Measurements from ENCODE around the gene ZNF341.

Gene ZNF341

DNA sequence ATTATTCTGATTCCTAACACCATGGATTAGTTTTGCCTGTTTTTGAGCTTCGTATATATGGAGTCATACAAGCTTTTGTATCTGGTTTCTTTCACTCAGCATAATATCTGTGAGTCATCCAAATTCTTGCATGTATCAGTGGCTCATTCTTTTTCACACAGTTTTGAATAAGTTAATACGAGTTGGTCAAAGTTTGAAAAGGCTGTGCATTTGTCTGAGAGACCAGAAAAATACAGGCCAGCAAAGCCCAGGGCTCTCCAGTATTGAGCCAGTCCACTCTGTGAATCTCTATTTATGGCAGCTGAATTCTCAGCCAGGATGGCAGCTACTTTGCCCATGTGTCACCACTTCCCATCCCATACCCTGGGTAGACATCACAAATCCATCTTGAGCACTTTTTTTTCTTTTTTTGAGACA, 72.1 kb downstream of the ZNF341 start:
- DNase-seq: no peak

DNA sequence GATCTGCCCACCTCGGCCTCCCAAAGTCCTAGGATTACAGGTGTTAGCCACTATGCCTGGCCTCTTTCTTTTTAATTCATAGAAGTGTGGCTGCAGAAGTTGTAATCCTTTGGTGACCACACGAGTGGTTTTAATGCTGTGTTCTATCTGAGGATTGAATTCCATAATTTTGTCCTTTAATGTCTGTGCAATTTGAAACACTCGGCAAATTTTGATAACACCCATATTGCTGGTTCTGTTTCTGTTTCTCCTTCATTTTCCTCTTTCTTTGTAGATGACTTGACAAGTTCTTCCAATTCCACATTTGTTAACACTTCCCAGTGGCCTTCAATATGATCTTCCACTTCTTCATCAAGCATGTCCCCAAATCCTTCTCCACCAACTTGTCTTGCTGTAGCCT, 76.6 kb downstream of the ZNF341 start:
- DNase-seq: no peak

DNA sequence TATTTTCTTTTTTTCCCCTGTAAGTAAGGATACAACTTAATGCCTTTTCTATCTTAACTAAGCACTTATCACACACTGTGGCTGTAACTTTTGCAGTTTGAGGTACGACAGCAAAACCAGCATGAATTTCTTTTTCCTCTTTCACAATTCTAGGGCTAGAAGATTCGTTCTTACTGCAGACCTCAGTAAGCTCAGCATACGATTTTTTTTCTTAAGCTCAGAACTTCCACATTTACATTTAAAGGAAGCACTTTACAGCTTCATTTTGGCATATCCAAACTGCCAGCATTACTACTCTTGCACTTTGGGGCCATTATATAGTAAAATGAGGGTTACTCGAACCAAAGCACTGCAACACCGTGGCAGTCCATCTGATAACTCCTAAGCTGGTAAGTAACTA, 78.5 kb downstream of the ZNF341 start:
- DNase-seq: no peak

GRCh38 chr20:33810885-33811775, 79.3 kb downstream of the ZNF341 start, which contains the start of gene CHMP4B:
Gene CHMP4B (plus strand): TSS chr20:33811348. CDS start chr20:33811469, 121 bp downstream.
- DNase-seq: peak; percentile 98 to 99

DNA sequence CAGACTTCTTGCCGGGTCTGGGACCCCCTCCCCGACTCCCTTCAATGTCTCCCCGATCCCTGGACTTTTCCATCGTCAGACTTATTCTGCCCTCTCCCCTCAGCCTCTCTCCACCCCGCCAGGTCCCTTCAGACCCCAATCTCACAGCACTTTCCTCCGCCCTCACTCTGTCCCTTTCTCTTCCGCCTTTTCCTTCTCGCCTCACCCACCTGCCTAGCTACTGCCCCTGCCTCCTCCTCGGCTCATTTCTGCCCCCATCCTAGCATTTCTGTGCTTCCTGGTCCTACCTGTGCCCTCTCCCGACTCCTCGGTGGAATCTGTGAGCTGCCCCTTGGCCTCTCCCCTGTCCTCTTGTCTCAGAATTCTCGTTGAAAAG, 80.0 kb downstream of the ZNF341 start:
- no peak for DNase-seq

DNA sequence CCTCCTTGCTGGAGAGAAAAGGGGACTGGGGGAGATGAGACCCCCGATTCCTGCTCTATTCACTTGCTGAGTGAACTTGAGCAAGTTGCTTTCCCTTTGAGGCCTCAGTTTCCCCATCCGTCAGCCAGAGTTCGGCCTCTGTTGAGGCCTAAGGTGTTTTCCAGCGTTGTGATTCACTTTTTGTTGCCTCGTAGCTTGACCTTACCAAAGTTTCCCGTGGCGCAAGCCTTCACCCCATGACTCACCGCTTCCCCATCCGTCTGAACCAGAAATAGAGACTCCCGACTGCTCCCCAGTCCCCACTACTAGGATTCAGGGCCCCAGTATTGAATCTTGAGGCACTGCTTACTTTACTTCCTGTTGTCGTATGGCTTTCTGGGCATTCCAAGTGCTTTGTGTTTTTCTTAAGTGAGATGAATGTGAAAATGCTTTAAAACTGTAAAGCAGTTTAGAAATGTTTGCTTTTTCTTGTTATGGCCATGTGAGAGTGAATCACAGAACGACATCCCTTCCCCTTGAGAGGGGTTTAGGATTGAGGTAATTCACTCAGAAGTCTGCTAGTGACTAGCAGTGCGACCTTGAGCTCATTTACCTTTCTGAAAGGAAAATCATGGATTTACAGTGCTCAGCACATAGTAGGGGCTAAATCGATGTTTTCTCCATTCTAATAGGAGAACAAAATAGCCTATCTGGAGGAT, 80.5 kb downstream of the ZNF341 start:
- no peak for DNase-seq

GRCh38 chr20:33812908-33813462, 81.2 kb downstream of the ZNF341 start:
- DNase-seq: no peak

GRCh38 chr20:33814238-33814712, 82.5 kb downstream of the ZNF341 start:
- no peak for DNase-seq

DNA sequence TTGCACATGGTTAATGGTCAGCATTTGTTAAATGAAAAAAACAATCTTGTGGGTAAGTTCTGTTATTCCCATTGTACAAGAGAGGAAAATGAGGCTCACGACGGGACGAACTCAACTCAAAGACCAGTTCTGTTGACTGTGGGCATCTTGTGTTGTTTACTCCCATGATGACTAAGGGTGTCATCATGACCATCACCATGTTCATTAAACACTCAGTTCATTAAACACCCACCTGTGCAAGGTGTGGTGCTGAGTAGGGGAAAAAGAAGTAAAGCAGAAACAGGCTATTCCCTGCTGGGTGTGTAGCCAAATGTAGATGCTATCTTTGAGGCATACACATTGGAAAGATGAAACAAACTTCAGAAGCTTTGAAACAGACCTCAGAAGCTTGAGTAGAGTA, 83.9 kb downstream of the ZNF341 start:
- no peak for DNase-seq

DNA sequence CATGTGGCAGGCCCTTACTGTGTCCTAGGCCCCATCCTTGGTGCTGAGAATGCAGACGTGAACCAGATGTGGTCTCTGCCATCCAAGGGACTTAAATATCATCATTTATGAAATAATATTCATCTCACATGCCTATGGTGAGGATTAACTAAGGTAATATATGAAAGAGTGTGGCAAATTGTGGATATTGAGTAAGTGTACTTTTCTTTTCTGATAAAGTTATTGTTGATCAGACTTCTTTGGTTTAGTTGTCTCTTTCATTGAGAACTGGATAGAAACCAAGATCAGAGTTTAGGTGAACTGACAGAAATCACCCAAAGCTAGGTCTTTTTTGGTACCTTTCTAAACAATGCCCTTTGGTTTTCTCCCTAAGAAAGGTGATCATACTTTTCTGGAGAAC, 84.4 kb downstream of the ZNF341 start:
- DNase-seq: no peak

- DNase-seq: no peak
Measured at GRCh38 chr20:33817411-33817810, 85.6 kb downstream of the ZNF341 start.

DNA sequence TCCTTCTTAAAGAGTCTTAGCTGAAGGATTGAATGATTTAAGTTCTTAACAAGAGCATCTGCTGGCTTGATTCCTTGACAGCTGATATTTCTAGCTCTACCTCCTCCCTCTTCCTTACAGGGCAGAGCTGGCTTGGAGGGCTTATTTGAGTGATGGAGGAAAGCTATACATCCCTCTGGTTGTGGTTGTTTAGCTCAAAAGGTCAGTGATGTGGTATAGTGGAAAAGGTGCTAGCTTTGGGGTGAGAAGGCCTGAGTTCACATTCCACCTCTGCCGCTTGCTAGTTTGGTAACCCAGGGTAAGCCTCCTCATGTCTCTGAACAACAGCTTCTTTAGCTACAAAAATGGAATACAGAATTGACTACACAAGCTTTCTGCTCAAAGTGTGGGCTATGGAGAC, 87.7 kb downstream of the ZNF341 start:
- DNase-seq: no peak

- DNase-seq: no peak
Measured at GRCh38 chr20:33820362-33820761, 88.6 kb downstream of the ZNF341 start.

DNA sequence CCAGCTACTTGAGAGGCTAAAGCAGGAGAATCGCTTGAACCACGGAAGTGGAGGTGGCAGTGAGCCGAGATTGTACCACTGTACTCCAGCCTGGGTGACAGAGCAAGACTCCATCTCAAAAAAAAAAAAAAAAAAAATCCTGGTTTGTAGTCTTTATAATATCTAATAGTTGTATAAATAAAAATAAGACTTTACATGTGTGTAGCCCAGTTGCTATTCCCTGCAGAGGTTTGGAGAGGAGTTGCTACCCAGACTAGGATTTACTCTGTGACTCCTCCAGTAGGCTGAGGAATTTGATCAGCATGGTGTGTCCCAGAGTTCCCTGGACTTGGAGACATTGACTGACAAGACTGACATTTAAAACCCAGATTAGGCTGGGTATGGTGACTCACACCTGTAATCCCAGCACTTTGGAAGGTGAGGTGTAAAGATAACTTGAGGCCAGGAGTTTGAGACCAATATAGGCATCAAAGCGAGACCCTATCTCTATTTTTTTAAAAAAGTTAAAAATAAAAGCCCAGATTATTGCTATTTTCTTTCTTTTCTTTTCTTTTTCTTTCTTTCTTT, 89.6 kb downstream of the ZNF341 start:
- DNase-seq: no peak

DNA sequence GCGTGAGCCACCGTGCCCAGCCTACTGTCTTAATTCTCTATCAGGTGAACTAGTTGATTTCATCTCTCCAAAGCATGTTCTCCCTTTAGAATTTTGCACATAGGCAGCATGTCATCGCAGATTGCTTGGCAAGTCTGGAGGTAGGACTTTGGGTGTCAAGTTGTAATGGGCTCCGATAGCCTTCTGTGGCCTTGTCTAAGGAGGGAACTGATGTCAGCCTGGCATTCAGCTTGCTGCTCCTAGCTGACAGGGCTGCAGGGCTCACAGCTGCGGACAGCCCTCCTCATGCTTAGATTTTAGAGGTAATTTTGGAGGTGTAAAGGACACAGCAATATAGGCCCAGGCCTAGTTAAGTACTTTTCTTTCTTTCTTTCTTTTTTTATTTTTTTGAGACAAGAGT, 90.6 kb downstream of the ZNF341 start:
- DNase-seq: no peak

GRCh38 chr20:33822991-33823390, 91.2 kb downstream of the ZNF341 start:
- DNase-seq: no peak

GRCh38 chr20:33824852-33825251, 93.1 kb downstream of the ZNF341 start:
- DNase-seq: no peak

GRCh38 chr20:33825340-33826269, 93.8 kb downstream of the ZNF341 start:
- no peak for DNase-seq

GRCh38 chr20:33826270-33826897, 94.6 kb downstream of the ZNF341 start:
- no peak for DNase-seq

- DNase-seq: no peak
Measured at GRCh38 chr20:33827109-33827508, 95.3 kb downstream of the ZNF341 start.

DNA sequence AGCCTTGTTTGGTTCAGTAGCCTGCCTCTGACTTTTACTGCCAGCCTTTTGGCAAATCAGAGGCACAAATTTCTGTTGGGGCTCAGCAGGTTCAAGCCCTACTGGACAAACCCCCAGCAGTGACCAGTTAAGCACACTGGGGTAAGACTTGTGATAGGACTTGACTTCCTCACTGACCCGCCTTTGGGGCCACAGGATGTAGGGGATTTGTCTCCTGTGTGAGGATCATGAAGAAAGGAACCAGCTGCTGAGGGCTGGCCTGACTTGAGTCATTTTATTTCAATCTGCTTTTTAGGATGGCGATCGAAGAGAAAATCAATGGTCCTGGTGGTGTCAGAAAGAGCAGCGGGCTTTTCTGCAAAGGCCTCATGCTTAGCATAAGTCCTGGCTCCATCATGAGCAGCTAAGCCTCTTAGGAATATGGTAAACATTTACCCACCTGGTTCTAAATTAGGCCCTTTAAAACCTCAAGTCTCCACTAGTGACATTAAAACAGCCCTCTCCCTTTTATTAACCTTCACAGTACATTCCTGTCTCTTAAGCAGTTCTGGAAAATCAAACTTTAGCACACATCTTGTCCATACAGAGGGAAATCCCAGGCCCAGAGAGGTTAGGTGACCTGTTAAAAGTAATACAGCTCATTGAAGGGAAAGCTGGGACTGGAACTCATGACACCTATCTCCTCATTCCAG, 96.0 kb downstream of the ZNF341 start:
- no peak for DNase-seq
